H9 (cell line): ENCODE results near the gene POMT2. TPM values are rescaled to one million over a fixed set of nuclear protein-coding genes. Genes with fewer than 3 reads are reported as not detected.

ENCODE experiments used
- DNase-seq: peaks from one replicate; pipeline ENCODE4 v3.0.0-alpha.2; 2017
- H2AFZ ChIP-seq: one replicate; pipeline ENCODE4 v1.6.1; 2013; ENCODE audit warnings: mild to moderate bottlenecking, low read length, control low read depth, moderate library complexity
- H2AK5ac ChIP-seq: 2 replicates; pipeline ENCODE4 v1.6.1; 2013; ENCODE audit warnings: low read length, control low read depth, mixed read lengths; ENCODE audit not compliant: insufficient read length
- H2BK120ac ChIP-seq: one replicate; pipeline ENCODE4 v1.6.1; 2013; ENCODE audit warnings: low read depth, mild to moderate bottlenecking, low read length, control low read depth, inconsistent platforms; ENCODE audit not compliant: poor library complexity, severe bottlenecking
- H2BK12ac ChIP-seq: 2 replicates; pipeline ENCODE4 v1.6.1; 2013; ENCODE audit warnings: low read length, control low read depth, mixed read lengths, low read depth; ENCODE audit not compliant: insufficient read length
- H2BK15ac ChIP-seq: 2 replicates; pipeline ENCODE4 v1.6.1; 2013; ENCODE audit warnings: low read depth, low read length, control low read depth
- H2BK20ac ChIP-seq: one replicate; pipeline ENCODE4 v1.6.1; 2013; ENCODE audit warnings: low read depth, mild to moderate bottlenecking, low read length, control low read depth, inconsistent platforms; ENCODE audit not compliant: poor library complexity, severe bottlenecking
- H2BK5ac ChIP-seq: 2 replicates; pipeline ENCODE4 v1.6.1; 2013; ENCODE audit warnings: low read length, control low read depth, mixed read lengths; ENCODE audit not compliant: insufficient read length
- H3K14ac ChIP-seq: 2 replicates; pipeline ENCODE4 v1.6.1; 2013; ENCODE audit warnings: low read length, control low read depth; ENCODE audit not compliant: insufficient read depth
- H3K18ac ChIP-seq: 2 replicates; pipeline ENCODE4 v1.6.1; 2013; ENCODE audit warnings: low read depth, mild to moderate bottlenecking, mixed read lengths, low read length, control low read depth; ENCODE audit not compliant: insufficient read length
- H3K23ac ChIP-seq: 2 replicates; pipeline ENCODE4 v1.6.1; 2013; ENCODE audit warnings: low read length, control low read depth, mixed read lengths, low read depth; ENCODE audit not compliant: insufficient read length
- H3K23me2 ChIP-seq: 2 replicates; pipeline ENCODE4 v1.6.1; 2013; ENCODE audit warnings: low read depth, mild to moderate bottlenecking, mixed read lengths, low read length, control low read depth; ENCODE audit not compliant: insufficient read length, poor library complexity, severe bottlenecking
- H3K27ac ChIP-seq: 2 replicates; pipeline ENCODE4 v1.5.1; 2013; ENCODE audit warnings: low read length, control low read depth, mixed read lengths, low read depth; ENCODE audit not compliant: insufficient read length
- H3K27me3 ChIP-seq: 2 replicates; pipeline ENCODE4 v1.6.1; 2013; ENCODE audit warnings: low read length, control low read depth, inconsistent platforms; ENCODE audit not compliant: insufficient read depth
- H3K4ac ChIP-seq: 2 replicates; pipeline ENCODE4 v1.6.1; 2013; ENCODE audit warnings: low read depth, mild to moderate bottlenecking, control low read depth, inconsistent platforms, low read length, moderate library complexity
- H3K4me1 ChIP-seq: 2 replicates; pipeline ENCODE4 v1.6.1; 2013; ENCODE audit warnings: low read length, control low read depth, inconsistent platforms; ENCODE audit not compliant: insufficient read depth
- H3K4me2 ChIP-seq: 2 replicates; pipeline ENCODE4 v1.6.1; 2013; ENCODE audit warnings: low read length, control low read depth, mixed read lengths; ENCODE audit not compliant: insufficient read length, insufficient read depth
- H3K56ac ChIP-seq: 2 replicates; pipeline ENCODE4 v1.6.1; 2013; ENCODE audit warnings: low read depth, mild to moderate bottlenecking, mixed read lengths, low read length, control low read depth; ENCODE audit not compliant: insufficient read length
- H3K79me1 ChIP-seq: 2 replicates; pipeline ENCODE4 v1.6.1; 2013; ENCODE audit warnings: low read depth, mild to moderate bottlenecking, moderate library complexity, low read length, control low read depth, inconsistent platforms; ENCODE audit not compliant: insufficient read depth, poor library complexity, severe bottlenecking
- H3K79me2 ChIP-seq: 2 replicates; pipeline ENCODE4 v1.6.1; 2013; ENCODE audit warnings: low read length, control low read depth, inconsistent platforms; ENCODE audit not compliant: insufficient read depth
- H3K9ac ChIP-seq: 2 replicates; pipeline ENCODE4 v1.6.1; 2013; ENCODE audit warnings: low read length, control low read depth, mixed read lengths; ENCODE audit not compliant: insufficient read length; ENCODE audit errors: extremely low read depth
- H3K9me3 ChIP-seq: one replicate; pipeline ENCODE4 v1.6.1; 2013; ENCODE audit warnings: low read depth, low read length, inconsistent platforms; ENCODE audit not compliant: control insufficient read depth
- H3T11ph ChIP-seq: one replicate; pipeline ENCODE4 v1.6.1; 2013; ENCODE audit warnings: mild to moderate bottlenecking, low read length, control low read depth, inconsistent platforms
- H4K20me1 ChIP-seq: one replicate; pipeline ENCODE4 v1.6.1; 2013; ENCODE audit not compliant: control insufficient read depth, insufficient read length, insufficient read depth
- H4K5ac ChIP-seq: 2 replicates; pipeline ENCODE4 v1.6.1; 2013; ENCODE audit warnings: low read depth, mild to moderate bottlenecking, mixed read lengths, low read length, control low read depth; ENCODE audit not compliant: insufficient read length
- H4K8ac ChIP-seq: replicated peaks from 2 replicates; pipeline ENCODE4 v1.6.1; 2013; ENCODE audit warnings: low read length, control low read depth, mixed read lengths, low read depth; ENCODE audit not compliant: insufficient read length
- H4K91ac ChIP-seq: 2 replicates; pipeline ENCODE4 v1.6.1; 2013; ENCODE audit warnings: low read depth, mild to moderate bottlenecking, moderate library complexity, mixed read lengths, low read length, control low read depth; ENCODE audit not compliant: insufficient read length
- H3K27ac Mint-ChIP-seq, 3 experiments: 2 replicates in 2 of 3; 3 replicates in 1 of 3; pipeline ENCODE4 v1.8.0; 2020 to 2021; ENCODE audit warnings: mixed read lengths in 3 of 3, mild to moderate bottlenecking in 1 of 3, moderate library complexity in 1 of 3
- H3K27me3 Mint-ChIP-seq: 2 replicates; pipeline ENCODE4 v1.8.0; 2021; ENCODE audit warnings: low read depth, mild to moderate bottlenecking, moderate library complexity, mixed read lengths
- H3K36me3 Mint-ChIP-seq, 3 experiments: 2 replicates in 2 of 3; 3 replicates in 1 of 3; pipeline ENCODE4 v1.8.0; 2020 to 2021; ENCODE audit warnings: low read depth in 3 of 3, mixed read lengths in 3 of 3; ENCODE audit not compliant: insufficient read depth in 1 of 3
- H3K4me1 Mint-ChIP-seq, 2 experiments: 2 replicates each; pipeline ENCODE4 v1.8.0; 2020; ENCODE audit warnings: mixed read lengths in 2 of 2
- H3K4me3 Mint-ChIP-seq, 2 experiments: 2 replicates in 1 of 2; 3 replicates in 1 of 2; pipeline ENCODE4 v1.8.0; 2020 to 2021; ENCODE audit warnings: mild to moderate bottlenecking in 2 of 2, mixed read lengths in 2 of 2, moderate library complexity in 1 of 2
- H3K9me3 Mint-ChIP-seq, 2 experiments: 2 replicates in 1 of 2; 3 replicates in 1 of 2; pipeline ENCODE4 v1.8.0; 2020; ENCODE audit warnings: mild to moderate bottlenecking in 2 of 2, mixed read lengths in 2 of 2, moderate library complexity in 1 of 2
- WGBS: extraction: QIAGEN DNeasy Blood & Tissue Kit; methylation state at CpG from one replicate; pipeline ENCODE4 v1.1.7; 2013; ENCODE audit warnings: missing lambda C conversion rate, low lambda C conversion rate, mixed read lengths; ENCODE audit not compliant: insufficient read length; ENCODE audit errors: extremely low coverage; 5-methylcytosine and 5-hydroxymethylcytosine counted together
- total RNA-seq: library from RNA; stranded (reverse); gene quantifications from 2 replicates; pipeline ENCODE4 v1.2.1, GENCODE V29; 2021
- TF ChIP-seq, protein P1 (sequence below): fragments of 200-600 bp; sonication (generic); conservative IDR thresholded peaks from 3 replicates; pipeline ENCODE4 v1.8.0; 2021; ENCODE audit warnings: antibody characterized with exemption, mild to moderate bottlenecking

The POMT2 gene
- total RNA-seq, 1 experiment from 2014 or later, result 25.2 TPM

- H2BK5ac ChIP-seq, result no peak overlapping the region
- H2BK20ac ChIP-seq, result no peak overlapping the region
- no peaks in the 10 kb centered on the region for H3K9me3 ChIP-seq
- no peaks in the 10 kb centered on the region for H3K79me1 ChIP-seq
- no peak overlapping the region for H3K14ac ChIP-seq
- no peak overlapping the region for H3K18ac ChIP-seq
- H4K8ac ChIP-seq, result no peak overlapping the region
- H4K91ac ChIP-seq, result no peak overlapping the region
- no peak overlapping the region for H2AFZ ChIP-seq
- Mint-ChIP-seq H3K9me3 (no peaks in the 10 kb centered on the region), H3K36me3 (no peaks in the 10 kb centered on the region), H3K4me1 (peaks cover 2 to 5% of the 10 kb centered on the region in 2 experiments; a peak in 2 of 4 replicates), H3K27ac (no peak overlapping the region), H3K27me3 (no peaks in the 10 kb centered on the region; the same call in none of the 2 replicates), H3K4me3 (no peak overlapping the region)
- H3K4ac ChIP-seq, result no peak overlapping the region
- H2BK120ac ChIP-seq, result no peak overlapping the region
- H3K23me2 ChIP-seq, result no peaks in the 10 kb centered on the region
- no peak overlapping the region for H3K4me2 ChIP-seq
- DNase-seq, result no peak
- H3K27ac ChIP-seq, result no peak overlapping the region
- no peak overlapping the region for H2AK5ac ChIP-seq
- H3K79me2 ChIP-seq, result no peaks in the 10 kb centered on the region
- H3K56ac ChIP-seq, result no peak overlapping the region
- no peaks in the 10 kb centered on the region for H3K4me1 ChIP-seq
- no peak overlapping the region for H3K9ac ChIP-seq
- no peaks in the 10 kb centered on the region for H3K27me3 ChIP-seq
- TF ChIP-seq, protein P1, sequence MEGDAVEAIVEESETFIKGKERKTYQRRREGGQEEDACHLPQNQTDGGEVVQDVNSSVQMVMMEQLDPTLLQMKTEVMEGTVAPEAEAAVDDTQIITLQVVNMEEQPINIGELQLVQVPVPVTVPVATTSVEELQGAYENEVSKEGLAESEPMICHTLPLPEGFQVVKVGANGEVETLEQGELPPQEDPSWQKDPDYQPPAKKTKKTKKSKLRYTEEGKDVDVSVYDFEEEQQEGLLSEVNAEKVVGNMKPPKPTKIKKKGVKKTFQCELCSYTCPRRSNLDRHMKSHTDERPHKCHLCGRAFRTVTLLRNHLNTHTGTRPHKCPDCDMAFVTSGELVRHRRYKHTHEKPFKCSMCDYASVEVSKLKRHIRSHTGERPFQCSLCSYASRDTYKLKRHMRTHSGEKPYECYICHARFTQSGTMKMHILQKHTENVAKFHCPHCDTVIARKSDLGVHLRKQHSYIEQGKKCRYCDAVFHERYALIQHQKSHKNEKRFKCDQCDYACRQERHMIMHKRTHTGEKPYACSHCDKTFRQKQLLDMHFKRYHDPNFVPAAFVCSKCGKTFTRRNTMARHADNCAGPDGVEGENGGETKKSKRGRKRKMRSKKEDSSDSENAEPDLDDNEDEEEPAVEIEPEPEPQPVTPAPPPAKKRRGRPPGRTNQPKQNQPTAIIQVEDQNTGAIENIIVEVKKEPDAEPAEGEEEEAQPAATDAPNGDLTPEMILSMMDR, result no peak
- no CpG with 5 or more reads among the region's 7 CpGs for WGBS
- no peak overlapping the region for H2BK12ac ChIP-seq
- H4K20me1 ChIP-seq, result no peaks in the 10 kb centered on the region
- no peak overlapping the region for H2BK15ac ChIP-seq
- H3K23ac ChIP-seq, result no peak overlapping the region
- no peak overlapping the region for H4K5ac ChIP-seq
- H3T11ph ChIP-seq, result no peak overlapping the region
Observed at GRCh38 chr14:77236814-77237213, 83.9 kb downstream of the POMT2 start.
